ENCODE measurements around the gene SERPINB10.

SERPINB10 gene

DNA sequence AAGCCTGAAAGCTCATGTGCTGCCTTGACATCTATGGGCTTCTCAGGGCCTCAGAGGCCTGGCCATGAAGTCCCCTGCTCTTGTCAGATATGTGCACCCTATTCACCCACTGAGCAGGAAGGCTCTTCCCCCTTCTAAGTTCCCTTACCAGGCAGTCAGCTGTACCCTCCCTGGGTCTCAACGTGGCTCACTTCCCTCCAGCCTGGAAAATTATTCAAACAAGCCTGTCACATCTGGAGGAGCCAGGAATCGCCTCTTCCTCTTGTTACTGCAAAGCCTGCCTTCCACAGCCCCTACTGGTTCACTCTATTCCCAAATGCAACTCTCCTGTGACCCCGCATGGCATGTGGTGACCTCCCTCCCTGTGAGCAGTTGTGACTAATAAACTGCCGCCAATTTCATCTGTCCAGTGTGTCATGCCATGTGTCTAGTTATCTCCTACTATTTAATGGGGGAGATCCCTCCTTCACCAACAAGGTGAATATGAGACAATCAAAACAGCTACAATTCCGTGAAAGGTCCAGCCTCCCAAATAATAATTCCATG, 53.8 kb downstream of the SERPINB10 start:
- Histone ChIP-seq H2BK12ac (ENCODE audit: low read length) (no peak overlapping the region), H3K14ac (ENCODE audit: low read length) (no peak overlapping the region), H3K79me2 (ENCODE audit: control insufficient read depth, insufficient read depth, low read length, poor library complexity) (no peaks in the 10 kb centered on the region), H4K91ac (ENCODE audit: low read depth, low read length) (no peak overlapping the region), H4K12ac (ENCODE audit: low read depth, low read length) (no peak overlapping the region), H3K18ac (ENCODE audit: low read length) (no peak overlapping the region), H3K27ac (ENCODE audit: low read depth, low read length) (no peak overlapping the region), H2BK120ac (ENCODE audit: insufficient read depth, low read length, poor library complexity) (no peak overlapping the region), H3K9me3 (ENCODE audit: insufficient read depth, low read depth, low read length) (no peaks in the 10 kb centered on the region), H2AK5ac (ENCODE audit: low read length) (no peak overlapping the region), H3K23ac (ENCODE audit: low read length) (no peak overlapping the region), H3K4me1 (ENCODE audit: control insufficient read depth in 1 of 2, insufficient read depth in 2 of 2, low read length in 2 of 2) (no peaks in the 10 kb centered on the region), H3K9ac (ENCODE audit: low read length) (no peak overlapping the region), H2BK5ac (ENCODE audit: low read depth, low read length, poor library complexity) (no peak overlapping the region), H3K36me3 (ENCODE audit: control insufficient read depth in 1 of 2, insufficient read depth in 2 of 2, low read length in 2 of 2) (no peaks in the 10 kb centered on the region), H3K4me2 (ENCODE audit: low read length) (no peak overlapping the region), H3K4ac (ENCODE audit: low read depth, low read length) (no peak overlapping the region), H2AFZ (ENCODE audit: insufficient read depth, low read length, poor library complexity) (no peak overlapping the region), H4K8ac (ENCODE audit: low read depth, low read length) (no peak overlapping the region), H3K4me3 (ENCODE audit: low read depth, low read length) (no peak overlapping the region), H3K27me3 (ENCODE audit: insufficient read depth, low read length) (no peaks in the 10 kb centered on the region), H3K79me1 (ENCODE audit: low read length) (no peaks in the 10 kb centered on the region)
- no peak for DNase-seq
- no CpG with 5 or more reads among the region's 5 CpGs for WGBS (ENCODE audit: extremely low coverage, insufficient coverage, insufficient read length)

DNA sequence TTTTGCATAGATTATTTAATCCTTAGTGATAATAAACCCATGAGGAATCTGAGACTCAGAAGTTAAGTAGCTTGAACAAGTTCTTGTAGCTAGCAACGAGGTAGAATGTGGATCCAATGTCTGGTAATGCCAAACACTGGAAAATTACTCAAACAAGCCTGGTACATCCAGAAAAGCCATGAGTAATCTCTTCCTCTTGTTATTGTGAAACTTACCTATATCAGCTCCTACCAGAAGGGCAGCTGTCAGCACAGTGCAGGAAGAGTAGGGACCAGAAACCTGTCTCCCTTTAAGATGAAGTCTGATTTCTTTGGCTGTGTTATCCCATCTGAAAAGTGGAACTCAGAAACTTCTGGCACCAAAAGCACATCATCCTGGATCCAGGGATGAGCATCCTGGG, 54.4 kb downstream of the SERPINB10 start:
- H3K9me3 ChIP-seq (ENCODE audit: insufficient read depth, low read depth, low read length): no peaks in the 10 kb centered on the region
- H2BK120ac ChIP-seq (ENCODE audit: insufficient read depth, low read length, poor library complexity): no peak overlapping the region
- no peak overlapping the region for H3K23ac ChIP-seq (ENCODE audit: low read length)
- WGBS (ENCODE audit: extremely low coverage, insufficient coverage, insufficient read length): no CpG with 5 or more reads among the region's 1 CpG
- no peak overlapping the region for H2BK12ac ChIP-seq (ENCODE audit: low read length)
- H4K8ac ChIP-seq (ENCODE audit: low read depth, low read length): no peak overlapping the region
- H3K27me3 ChIP-seq (ENCODE audit: insufficient read depth, low read length): no peaks in the 10 kb centered on the region
- H3K4ac ChIP-seq (ENCODE audit: low read depth, low read length): no peak overlapping the region
- no peaks in the 10 kb centered on the region for H3K79me1 ChIP-seq (ENCODE audit: low read length)
- H3K4me1 ChIP-seq (ENCODE audit: control insufficient read depth in 1 of 2, insufficient read depth in 2 of 2, low read length in 2 of 2): no peaks in the 10 kb centered on the region
- H3K27ac ChIP-seq (ENCODE audit: low read depth, low read length): no peak overlapping the region
- no peak for DNase-seq
- no peak overlapping the region for H2AK5ac ChIP-seq (ENCODE audit: low read length)
- no peak overlapping the region for H3K4me3 ChIP-seq (ENCODE audit: low read depth, low read length)
- H3K36me3 ChIP-seq (ENCODE audit: control insufficient read depth in 1 of 2, insufficient read depth in 2 of 2, low read length in 2 of 2): no peaks in the 10 kb centered on the region
- no peak overlapping the region for H3K14ac ChIP-seq (ENCODE audit: low read length)
- H3K18ac ChIP-seq (ENCODE audit: low read length): no peak overlapping the region
- no peak overlapping the region for H4K12ac ChIP-seq (ENCODE audit: low read depth, low read length)
- no peak overlapping the region for H2BK5ac ChIP-seq (ENCODE audit: low read depth, low read length, poor library complexity)
- no peak overlapping the region for H3K9ac ChIP-seq (ENCODE audit: low read length)
- H3K4me2 ChIP-seq (ENCODE audit: low read length): no peak overlapping the region
- H2AFZ ChIP-seq (ENCODE audit: insufficient read depth, low read length, poor library complexity): no peak overlapping the region
- no peaks in the 10 kb centered on the region for H3K79me2 ChIP-seq (ENCODE audit: control insufficient read depth, insufficient read depth, low read length, poor library complexity)
- no peak overlapping the region for H4K91ac ChIP-seq (ENCODE audit: low read depth, low read length)

DNA sequence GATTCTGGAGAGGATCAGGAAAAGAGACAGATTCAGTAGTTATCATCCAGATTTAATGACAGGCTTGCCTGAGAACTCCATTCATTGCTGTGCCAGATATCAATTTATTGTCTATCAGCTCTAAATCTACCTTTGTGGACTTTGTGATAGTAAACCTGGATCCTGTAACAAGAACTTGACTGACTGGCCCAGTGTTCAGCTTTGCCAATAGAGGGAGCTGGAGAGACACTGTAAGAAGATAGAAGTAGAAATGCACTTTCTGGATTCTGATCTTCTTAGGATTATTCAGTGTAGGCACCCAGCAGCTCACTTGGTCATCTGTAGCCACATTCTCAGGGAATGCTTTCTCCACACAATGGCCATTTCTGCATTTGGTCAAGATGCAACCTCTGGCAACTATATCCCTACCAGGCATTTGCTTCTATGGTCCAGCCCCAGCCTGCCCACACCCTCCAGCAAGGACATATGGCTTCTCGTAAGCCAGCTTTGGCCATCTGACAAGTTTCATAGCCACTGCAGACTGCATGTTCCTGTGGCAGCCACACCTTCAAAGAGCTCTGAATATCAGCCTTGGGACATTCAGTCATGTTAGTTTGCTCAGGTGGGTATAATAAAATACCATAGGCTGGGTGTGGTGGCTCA, 56.0 kb downstream of the SERPINB10 start:
- H3K4me3 ChIP-seq (ENCODE audit: low read depth, low read length): no peak overlapping the region
- no peak overlapping the region for H3K23ac ChIP-seq (ENCODE audit: low read length)
- no peak overlapping the region for H2AK5ac ChIP-seq (ENCODE audit: low read length)
- H3K27ac ChIP-seq (ENCODE audit: low read depth, low read length): no peak overlapping the region
- H2BK12ac ChIP-seq (ENCODE audit: low read length): no peak overlapping the region
- no peak overlapping the region for H4K12ac ChIP-seq (ENCODE audit: low read depth, low read length)
- no peaks in the 10 kb centered on the region for H3K79me1 ChIP-seq (ENCODE audit: low read length)
- no peak overlapping the region for H3K18ac ChIP-seq (ENCODE audit: low read length)
- no peak overlapping the region for H3K14ac ChIP-seq (ENCODE audit: low read length)
- H4K8ac ChIP-seq (ENCODE audit: low read depth, low read length): no peak overlapping the region
- DNase-seq: peak; percentile 52 to 84
- H2BK5ac ChIP-seq (ENCODE audit: low read depth, low read length, poor library complexity): no peak overlapping the region
- H2BK120ac ChIP-seq (ENCODE audit: insufficient read depth, low read length, poor library complexity): no peak overlapping the region
- no peak overlapping the region for H3K4me2 ChIP-seq (ENCODE audit: low read length)
- no peak overlapping the region for H3K9ac ChIP-seq (ENCODE audit: low read length)
- no peaks in the 10 kb centered on the region for H3K79me2 ChIP-seq (ENCODE audit: control insufficient read depth, insufficient read depth, low read length, poor library complexity)
- H2AFZ ChIP-seq (ENCODE audit: insufficient read depth, low read length, poor library complexity): no peak overlapping the region
- H3K4me1 ChIP-seq (ENCODE audit: control insufficient read depth in 1 of 2, insufficient read depth in 2 of 2, low read length in 2 of 2): no peaks in the 10 kb centered on the region
- no peak overlapping the region for H3K4ac ChIP-seq (ENCODE audit: low read depth, low read length)
- no peaks in the 10 kb centered on the region for H3K9me3 ChIP-seq (ENCODE audit: insufficient read depth, low read depth, low read length)
- H3K27me3 ChIP-seq (ENCODE audit: insufficient read depth, low read length): no peaks in the 10 kb centered on the region
- no CpG with 5 or more reads among the region's 1 CpG for WGBS (ENCODE audit: extremely low coverage, insufficient coverage, insufficient read length)
- no peaks in the 10 kb centered on the region for H3K36me3 ChIP-seq (ENCODE audit: control insufficient read depth in 1 of 2, insufficient read depth in 2 of 2, low read length in 2 of 2)
- H4K91ac ChIP-seq (ENCODE audit: low read depth, low read length): no peak overlapping the region

DNA sequence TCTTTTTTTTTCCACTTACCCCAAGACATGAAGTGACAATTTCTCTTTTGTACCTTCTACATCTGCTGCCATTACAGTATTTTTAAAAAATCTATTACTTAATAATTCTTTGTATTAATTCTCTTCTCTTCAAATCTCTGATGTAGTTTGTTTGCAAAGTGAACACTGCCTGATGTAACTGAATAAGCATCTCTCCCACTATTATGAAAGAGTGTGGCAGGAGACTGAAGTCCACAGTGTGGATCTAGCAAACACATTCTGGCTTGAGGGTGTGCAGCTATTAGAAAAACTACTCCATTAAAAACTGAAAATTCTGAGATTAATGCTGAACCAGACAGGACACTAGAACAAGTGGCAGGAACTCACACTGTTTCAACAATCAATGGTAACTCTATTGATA, 57.1 kb downstream of the SERPINB10 start:
- Histone ChIP-seq H2BK12ac (ENCODE audit: low read length) (no peak overlapping the region), H3K14ac (ENCODE audit: low read length) (no peak overlapping the region), H3K27me3 (ENCODE audit: insufficient read depth, low read length) (no peaks in the 10 kb centered on the region), H4K91ac (ENCODE audit: low read depth, low read length) (no peak overlapping the region), H3K79me2 (ENCODE audit: control insufficient read depth, insufficient read depth, low read length, poor library complexity) (no peaks in the 10 kb centered on the region), H3K27ac (ENCODE audit: low read depth, low read length) (no peak overlapping the region), H3K4ac (ENCODE audit: low read depth, low read length) (no peak overlapping the region), H3K9me3 (ENCODE audit: insufficient read depth, low read depth, low read length) (no peaks in the 10 kb centered on the region), H3K18ac (ENCODE audit: low read length) (no peak overlapping the region), H3K4me2 (ENCODE audit: low read length) (no peak overlapping the region), H3K23ac (ENCODE audit: low read length) (no peak overlapping the region), H2AK5ac (ENCODE audit: low read length) (no peak overlapping the region), H3K4me3 (ENCODE audit: low read depth, low read length) (no peak overlapping the region), H4K12ac (ENCODE audit: low read depth, low read length) (no peak overlapping the region), H2AFZ (ENCODE audit: insufficient read depth, low read length, poor library complexity) (no peak overlapping the region), H4K8ac (ENCODE audit: low read depth, low read length) (no peak overlapping the region), H2BK5ac (ENCODE audit: low read depth, low read length, poor library complexity) (no peak overlapping the region), H2BK120ac (ENCODE audit: insufficient read depth, low read length, poor library complexity) (no peak overlapping the region), H3K4me1 (ENCODE audit: control insufficient read depth in 1 of 2, insufficient read depth in 2 of 2, low read length in 2 of 2) (no peaks in the 10 kb centered on the region), H3K36me3 (ENCODE audit: control insufficient read depth in 1 of 2, insufficient read depth in 2 of 2, low read length in 2 of 2) (no peaks in the 10 kb centered on the region), H3K79me1 (ENCODE audit: low read length) (peaks cover 1% of the 10 kb centered on the region), H3K9ac (ENCODE audit: low read length) (no peak overlapping the region)
- DNase-seq: no peak
